ENCODE data around the gene TGFBR1.

TGFBR1 gene

GRCh38 chr9:99197987-99198386 is 93.1 kb downstream of the TGFBR1 start:
- TF ChIP-seq ZFX (IDR thresholded peaks at IDR 0.05) (no peak), CTCF (conservative IDR thresholded peaks at IDR 0.05) (no peak)
- no peak overlapping the region for H3K27ac ChIP-seq

GRCh38 chr9:99199938-99200539 is 95.1 kb downstream of the TGFBR1 start:
- TF ChIP-seq CTCF (conservative IDR thresholded peaks at IDR 0.05) (no peak), ZFX (IDR thresholded peaks at IDR 0.05) (no peak)
- H3K27ac ChIP-seq: no peak overlapping the region

- H3K27ac ChIP-seq: no peak overlapping the region
- TF ChIP-seq CTCF (conservative IDR thresholded peaks at IDR 0.05) (no peak), ZFX (IDR thresholded peaks at IDR 0.05) (no peak)
Measured at GRCh38 chr9:99201603-99202002, 96.7 kb downstream of the TGFBR1 start.
